Natural killer cell (primary cell): ENCODE measurements around the gene ACVR2B. TPM values are rescaled to one million over a fixed set of nuclear protein-coding genes. Genes with fewer than 3 reads are reported as not detected.

Experiments used
- ATAC-seq, 3 donors: fragments of 150-1000 bp in 2 of 3; fragments of 200-7000 bp in 1 of 3; cut with Tn5 transposase; 1 replicate in 1 of 3; 2 replicates in 2 of 3; pipeline ENCODE4 v1.10.0; 2021; ENCODE audit warnings: mild to moderate bottlenecking in 2 of 3, moderate library complexity in 2 of 3
- DNase-seq, 2 donors: peaks; one replicate each; pipeline versions ENCODE4 v3.0.0 to v3.0.0-alpha.2; 2013 to 2021; ENCODE audit warnings: mixed read lengths in 1 of 2
- H3K27ac ChIP-seq: one replicate; pipeline ENCODE4 v1.5.1; 2013; ENCODE audit warnings: mild to moderate bottlenecking, low read length
- H3K27me3 ChIP-seq: one replicate; pipeline ENCODE4 v1.6.1; 2013; ENCODE audit warnings: low read length; ENCODE audit not compliant: control insufficient read depth, insufficient read depth
- H3K36me3 ChIP-seq: one replicate; pipeline ENCODE4 v1.6.1; 2013; ENCODE audit warnings: low read length; ENCODE audit not compliant: control insufficient read depth, insufficient read depth
- H3K4me1 ChIP-seq: one replicate; pipeline ENCODE4 v1.6.1; 2013; ENCODE audit warnings: low read length; ENCODE audit not compliant: control insufficient read depth, insufficient read depth
- H3K4me3 ChIP-seq: one replicate; pipeline ENCODE4 v1.5.1; 2013; ENCODE audit warnings: low read length
- H3K9me3 ChIP-seq: one replicate; pipeline ENCODE4 v1.6.1; 2013; ENCODE audit warnings: low read length; ENCODE audit not compliant: control insufficient read depth, insufficient read depth
- H3K27ac Mint-ChIP-seq, 2 donors: one replicate each; pipeline ENCODE4 v1.8.0; 2022; ENCODE audit warnings: mild to moderate bottlenecking in 2 of 2, mixed read lengths in 2 of 2, moderate library complexity in 1 of 2
- H3K27me3 Mint-ChIP-seq, 2 donors: one replicate each; pipeline ENCODE4 v1.8.0; 2022; ENCODE audit warnings: low read depth in 2 of 2, mixed read lengths in 2 of 2
- H3K36me3 Mint-ChIP-seq: one replicate; pipeline ENCODE4 v1.8.0; 2022; ENCODE audit warnings: mixed read lengths
- H3K4me1 Mint-ChIP-seq, 2 donors: one replicate each; pipeline ENCODE4 v1.8.0; 2022; ENCODE audit warnings: mixed read lengths in 2 of 2
- H3K4me3 Mint-ChIP-seq: one replicate; pipeline ENCODE4 v1.8.0; 2022; ENCODE audit warnings: mild to moderate bottlenecking, moderate library complexity, mixed read lengths
- H3K9me3 Mint-ChIP-seq, 2 donors: one replicate each; pipeline ENCODE4 v1.8.0; 2022; ENCODE audit warnings: mixed read lengths in 2 of 2
- CTCF ChIP-seq: fragments of 200-600 bp; IDR thresholded peaks from one replicate; pipeline ENCODE4 v1.8.0; 2022; ENCODE audit warnings: antibody characterized with exemption
- WGBS: methylation state at CpG from one replicate; pipeline ENCODE4 v1.1.7; 2013; ENCODE audit warnings: missing lambda C conversion rate; ENCODE audit not compliant: insufficient coverage; 5-methylcytosine and 5-hydroxymethylcytosine counted together
- intact Hi-C: fragments of 100-400 bp; cut with micrococcal nuclease; formaldehyde crosslinking; loops from one replicate; pipeline ENCODE4 v1.14.2; 2022
- total RNA-seq, 4 donors: library from RNA; stranded (reverse); fragments of 120-200 nt in 1 of 4; gene quantifications; one replicate each; pipeline versions ENCODE4 v1.2.3 to v1.2.4, GENCODE V29; 2013 to 2022

Gene ACVR2B
- total RNA-seq, 3 donors from 2014 or later (not counting 1 experiment from before 2014, with no cell fraction given): 1.6 to 3.1 (median 2.7) TPM

GRCh38 chr3:38446085-38446686 is 7.5 kb upstream of the ACVR2B start:
- ATAC-seq: no peak
- H3K4me1 ChIP-seq: no peaks in the 10 kb centered on the region
- H3K4me3 ChIP-seq: no peak overlapping the region
- no peaks in the 10 kb centered on the region for H3K36me3 ChIP-seq
- Mint-ChIP-seq H3K27me3 (peaks cover 9 to 13% of the 10 kb centered on the region in 2 donors), H3K27ac (no peak overlapping the region), H3K4me1 (no peaks in the 10 kb centered on the region), H3K36me3 (no peaks in the 10 kb centered on the region), H3K9me3 (no peaks in the 10 kb centered on the region), H3K4me3 (no peak overlapping the region)
- 57% methylated on average over 1 of the region's 2 CpGs for WGBS
- no peak for DNase-seq
- intact Hi-C loops: no loop called here
- H3K27me3 ChIP-seq: no peaks in the 10 kb centered on the region
- no peaks in the 10 kb centered on the region for H3K9me3 ChIP-seq
- TF ChIP-seq CTCF: no peak
- no peak overlapping the region for H3K27ac ChIP-seq

- Histone ChIP-seq H3K27me3 (no peaks in the 10 kb centered on the region), H3K9me3 (no peaks in the 10 kb centered on the region), H3K36me3 (no peaks in the 10 kb centered on the region), H3K27ac (no peak overlapping the region), H3K4me3 (no peak overlapping the region), H3K4me1 (no peaks in the 10 kb centered on the region)
- Mint-ChIP-seq H3K9me3 (no peaks in the 10 kb centered on the region), H3K27ac (no peak overlapping the region), H3K4me1 (no peaks in the 10 kb centered on the region), H3K4me3 (no peak overlapping the region), H3K36me3 (no peaks in the 10 kb centered on the region), H3K27me3 (peaks cover 13% of the 10 kb centered on the region in 2 donors)
- ATAC-seq (no peak), DNase-seq (no peak)
- no peak for TF ChIP-seq CTCF
- intact Hi-C loops: no loop called here
Observed at GRCh38 chr3:38446812-38447211, 6.9 kb upstream of the ACVR2B start.

- no peak overlapping the region for H3K4me3 ChIP-seq
- no peaks in the 10 kb centered on the region for H3K9me3 Mint-ChIP-seq
- no peak overlapping the region for H3K27ac Mint-ChIP-seq
- intact Hi-C loops: no loop called here
- no peak overlapping the region for H3K4me3 Mint-ChIP-seq
- peaks cover 21% of the 10 kb centered on the region for H3K4me1 ChIP-seq
- H3K27ac ChIP-seq: no peak overlapping the region
- no peak for TF ChIP-seq CTCF
- H3K4me1 Mint-ChIP-seq: peaks cover 11 to 19% of the 10 kb centered on the region in 2 donors
- peaks cover 3% of the 10 kb centered on the region for H3K27me3 ChIP-seq
- no peaks in the 10 kb centered on the region for H3K36me3 Mint-ChIP-seq
- H3K27me3 Mint-ChIP-seq: peaks cover 19% of the 10 kb centered on the region in 2 donors
- ATAC-seq: no peak
- WGBS: 98% methylated on average over 3 of the region's 3 CpGs
- no peaks in the 10 kb centered on the region for H3K36me3 ChIP-seq
- H3K9me3 ChIP-seq: no peaks in the 10 kb centered on the region
- DNase-seq: no peak
Observed at GRCh38 chr3:38450853-38451252, 2.8 kb upstream of the ACVR2B start.

- H3K9me3 Mint-ChIP-seq: no peaks in the 10 kb centered on the region
- 0% methylated on average over 35 of the region's 36 CpGs for WGBS
- peak overlapping the region; percentile 10 for H3K4me3 ChIP-seq
- intact Hi-C loops: no loop called here
- peaks cover 24% of the 10 kb centered on the region for H3K4me1 ChIP-seq
- H3K27ac ChIP-seq: no peak overlapping the region
- no peak overlapping the region for H3K27ac Mint-ChIP-seq
- DNase-seq (no peak), ATAC-seq (no peak)
- H3K4me1 Mint-ChIP-seq: peaks cover 11 to 19% of the 10 kb centered on the region in 2 donors
- H3K27me3 ChIP-seq: peaks cover 3% of the 10 kb centered on the region
- no peaks in the 10 kb centered on the region for H3K36me3 ChIP-seq
- H3K4me3 Mint-ChIP-seq: peak overlapping the region; percentile 95
- H3K27me3 Mint-ChIP-seq: peaks cover 11 to 19% of the 10 kb centered on the region in 2 donors
- TF ChIP-seq CTCF: no peak
- no peaks in the 10 kb centered on the region for H3K36me3 Mint-ChIP-seq
- H3K9me3 ChIP-seq: no peaks in the 10 kb centered on the region
Observed at GRCh38 chr3:38453913-38454177, 155 bp downstream of the ACVR2B start.
